Hematopoietic multipotent progenitor cell treated with erythropoietin and hydrocortisone succinate and interleukin-3 and kit ligand, for 15 days (in vitro differentiated cells): ENCODE data around the gene DCLRE1A.

Experiments
- DNase-seq: peaks from one replicate; pipeline ENCODE4 v3.0.0-alpha.2; 2015; ENCODE audit warnings: low spot score

Gene DCLRE1A

DNA sequence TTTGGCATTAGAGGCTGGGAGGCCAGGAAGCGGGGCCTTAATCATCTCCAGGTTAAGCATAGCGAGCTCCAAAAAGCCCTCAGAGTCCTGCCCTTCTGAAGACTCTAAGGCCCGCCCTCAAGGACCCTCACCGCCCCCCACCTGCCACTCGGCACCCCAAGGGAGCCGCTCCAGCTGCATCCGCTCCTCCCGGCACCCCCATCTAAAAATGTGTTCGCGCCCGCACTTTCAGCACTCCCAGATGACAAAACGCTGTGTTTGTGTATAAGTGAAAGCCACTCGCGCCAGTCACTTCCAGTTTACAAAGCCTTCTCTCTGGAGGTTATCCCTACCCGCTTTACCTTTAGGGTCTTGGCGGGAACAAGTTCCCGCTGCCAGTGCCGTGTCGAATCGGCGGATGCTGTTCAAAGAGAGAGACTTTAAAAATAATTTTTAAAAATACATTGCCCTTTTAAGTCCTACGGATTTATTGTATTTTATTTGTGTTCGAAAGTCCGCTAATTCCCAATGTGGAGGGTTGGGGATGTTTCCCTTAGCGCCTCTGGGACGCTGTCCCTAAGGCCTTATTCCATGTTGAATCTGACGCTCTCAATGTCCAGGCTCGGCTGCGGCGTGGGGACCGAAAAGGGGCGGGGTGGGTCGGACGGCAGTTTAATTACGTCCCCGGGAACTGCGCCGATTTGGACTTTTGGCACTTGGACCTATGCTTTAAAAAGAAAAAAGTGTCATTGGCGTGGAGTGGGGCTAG lies at the start of gene DCLRE1A, which contains the start of gene NHLRC2:
Gene DCLRE1A (minus strand): TSS at position 70 of the 748 bp plus-strand sequence. CDS start 900 bp downstream, outside the sequence.
Gene NHLRC2 (plus strand): TSS at position 649 of the 748 bp plus-strand sequence. CDS start 212 bp downstream, outside the sequence.
- DNase-seq, result peak; percentile 79

- DNase-seq, result no peak
Observed at GRCh38 chr10:113899952-113900598, 46.2 kb upstream of the DCLRE1A start.

GRCh38 chr10:113897693-113898618 lies 44.1 kb upstream of the DCLRE1A start:
- peak; percentile 24 for DNase-seq

DNA sequence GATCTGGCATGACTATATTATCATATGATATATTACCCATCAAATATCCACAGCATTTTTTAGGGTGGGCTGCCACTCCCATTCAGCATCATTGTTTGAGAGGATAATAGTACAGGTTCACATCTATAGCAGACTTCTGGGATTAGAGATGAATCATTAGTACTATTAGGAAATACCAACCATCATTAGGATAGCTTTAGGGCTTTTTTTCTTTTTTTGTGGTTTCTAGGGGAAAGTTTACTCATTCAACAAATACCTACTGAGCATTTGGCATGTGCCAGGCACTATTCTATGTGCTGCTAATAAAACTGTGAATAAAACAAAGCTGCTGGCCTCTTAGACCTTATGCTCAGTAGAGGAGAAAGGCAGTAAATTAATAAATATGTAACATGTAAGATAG lies 41.1 kb upstream of the DCLRE1A start:
- no peak for DNase-seq

GRCh38 chr10:113894581-113894980 lies 40.7 kb upstream of the DCLRE1A start:
- no peak for DNase-seq

DNA sequence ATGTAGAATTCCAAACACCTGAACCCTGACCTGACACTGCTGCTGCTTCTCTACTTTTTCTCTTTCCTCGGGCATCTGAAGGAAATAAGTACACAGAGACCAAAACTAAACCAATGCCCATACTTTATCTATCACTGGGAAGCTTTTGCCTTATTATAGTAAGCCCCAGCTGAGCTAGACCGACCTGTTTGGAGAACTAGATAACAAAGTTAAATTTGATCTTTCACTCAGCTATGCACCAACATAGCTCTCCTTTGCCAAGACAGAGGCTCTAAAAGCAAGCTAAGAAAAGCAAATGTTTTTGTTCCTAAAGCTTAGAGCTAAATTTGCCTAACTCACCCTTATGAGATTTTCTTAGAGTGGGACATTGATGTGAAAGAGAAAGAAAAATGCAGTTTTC lies 39.7 kb upstream of the DCLRE1A start:
- no peak for DNase-seq

GRCh38 chr10:113891476-113891875 lies 37.6 kb upstream of the DCLRE1A start:
- DNase-seq, result no peak

- no peak for DNase-seq
Observed at GRCh38 chr10:113890769-113891168, 36.9 kb upstream of the DCLRE1A start.

- DNase-seq, result no peak
Observed at GRCh38 chr10:113889911-113890310, 36.0 kb upstream of the DCLRE1A start.

GRCh38 chr10:113882240-113882639 lies 28.4 kb upstream of the DCLRE1A start:
- DNase-seq, result no peak

- no peak for DNase-seq
Observed at GRCh38 chr10:113880236-113880635, 26.4 kb upstream of the DCLRE1A start.

DNA sequence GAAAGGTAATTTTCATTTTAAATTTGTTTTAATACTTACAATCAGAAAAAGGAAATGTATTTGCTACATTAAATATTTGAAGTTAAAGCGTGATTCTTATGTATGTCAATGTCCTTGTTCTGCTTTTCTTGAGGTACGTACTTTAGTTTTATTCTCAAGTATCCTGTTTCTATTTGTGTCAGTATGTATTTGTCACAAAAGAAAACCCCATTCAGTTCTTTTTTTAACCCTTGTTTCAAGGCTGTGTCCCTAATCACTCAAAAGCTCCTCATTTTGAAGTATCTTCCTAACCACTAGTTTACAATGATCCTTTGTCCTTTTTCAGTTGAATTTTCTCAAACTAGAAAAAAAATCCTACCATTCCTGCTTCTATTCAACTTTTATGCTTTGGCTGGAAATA lies 25.8 kb upstream of the DCLRE1A start:
- no peak for DNase-seq

DNA sequence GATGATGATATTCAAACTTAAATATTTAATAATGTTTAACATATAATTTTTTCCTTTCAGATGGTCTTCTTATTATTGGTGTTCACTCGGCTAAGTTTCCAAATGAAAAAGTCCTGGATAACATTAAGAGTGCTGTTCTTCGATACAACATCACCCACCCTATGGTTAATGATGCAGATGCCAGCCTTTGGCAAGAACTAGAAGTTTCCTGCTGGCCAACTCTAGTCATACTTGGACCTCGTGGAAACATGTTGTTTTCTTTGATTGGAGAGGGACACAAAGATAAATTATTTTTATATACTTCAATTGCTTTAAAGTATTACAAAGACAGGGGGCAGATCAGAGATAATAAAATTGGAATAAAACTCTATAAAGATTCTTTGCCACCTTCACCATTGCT lies 22.6 kb upstream of the DCLRE1A start:
- DNase-seq, result no peak

DNA sequence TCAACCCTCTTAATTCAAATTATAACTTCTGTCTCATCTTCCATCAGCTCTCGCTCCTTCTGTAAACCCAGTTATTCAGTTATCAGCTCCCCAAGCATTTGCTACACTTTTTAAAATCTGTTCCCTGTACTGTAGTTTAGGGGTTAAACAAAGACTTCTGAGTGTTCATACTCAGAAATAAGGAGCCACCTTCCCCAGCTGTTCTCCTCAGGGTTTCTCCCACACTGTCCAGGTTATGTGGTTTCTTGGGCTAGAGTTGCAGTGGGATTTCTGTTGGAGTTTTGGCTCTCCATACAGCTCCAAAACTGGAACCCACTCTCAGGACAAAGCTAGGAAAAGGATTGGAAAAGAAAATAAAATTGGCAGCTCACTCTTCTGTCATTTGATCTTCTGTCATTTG lies 21.3 kb upstream of the DCLRE1A start:
- DNase-seq, result no peak

DNA sequence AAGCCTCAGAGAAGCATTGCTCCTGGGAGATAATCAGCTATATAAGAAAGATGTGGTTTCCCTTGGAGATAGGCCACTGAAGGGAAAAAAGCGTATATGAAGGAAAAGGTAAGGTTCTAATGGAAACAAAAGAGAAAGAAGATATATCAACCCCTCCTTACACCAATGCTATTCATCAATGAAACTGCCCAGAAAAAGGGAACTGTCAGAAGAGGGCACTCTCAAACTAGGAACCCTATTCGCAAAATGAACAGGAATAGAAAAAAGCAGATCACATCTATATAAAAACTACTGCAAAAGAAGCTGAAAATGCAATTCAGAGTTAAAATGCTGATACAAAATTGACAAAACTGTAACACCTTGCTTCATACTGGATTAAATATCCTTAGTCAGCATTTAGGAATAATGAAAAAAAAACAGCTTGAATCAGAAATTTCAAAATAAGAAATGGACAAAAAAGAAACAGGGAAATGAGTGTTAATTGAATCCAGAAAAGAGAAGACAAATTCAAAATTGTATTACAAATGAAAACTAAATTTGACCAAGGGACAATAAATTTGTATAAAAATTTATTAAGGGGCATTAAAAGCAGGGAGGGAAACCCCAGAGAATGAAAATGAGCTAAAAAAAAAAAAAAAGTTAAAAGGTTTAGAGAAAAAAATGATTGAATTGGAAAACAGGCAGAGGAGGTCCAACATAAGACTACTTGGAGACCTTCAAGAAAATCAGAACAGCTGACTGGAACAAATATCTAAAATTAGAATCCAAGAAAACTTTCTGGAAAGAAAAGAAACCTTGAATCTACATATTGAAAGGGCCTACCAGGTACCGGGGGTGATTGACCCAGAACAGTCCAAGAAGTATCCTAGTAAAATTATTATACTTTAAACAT lies 18.5 kb upstream of the DCLRE1A start:
- no peak for DNase-seq

DNA sequence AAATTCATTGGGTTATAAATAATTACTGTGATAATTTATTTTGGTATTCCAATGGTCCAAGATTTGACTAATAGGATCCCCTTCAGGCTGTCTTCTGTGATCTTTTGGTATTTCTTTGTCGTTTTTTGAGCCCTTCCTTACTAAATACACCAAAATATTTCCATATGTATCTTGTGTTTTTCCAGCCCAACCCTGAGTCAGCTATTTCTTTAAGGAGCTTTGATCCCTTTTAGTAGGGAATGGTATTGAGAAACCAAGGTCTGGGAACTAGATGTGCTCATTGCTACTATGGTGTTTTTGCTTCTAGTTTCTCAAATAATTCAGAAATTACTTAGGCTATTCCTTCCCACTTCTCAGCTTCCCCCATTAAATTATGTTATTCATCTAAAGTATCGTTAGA lies 15.9 kb upstream of the DCLRE1A start:
- DNase-seq, result no peak

GRCh38 chr10:113867904-113868303 lies 14.0 kb upstream of the DCLRE1A start:
- no peak for DNase-seq

DNA sequence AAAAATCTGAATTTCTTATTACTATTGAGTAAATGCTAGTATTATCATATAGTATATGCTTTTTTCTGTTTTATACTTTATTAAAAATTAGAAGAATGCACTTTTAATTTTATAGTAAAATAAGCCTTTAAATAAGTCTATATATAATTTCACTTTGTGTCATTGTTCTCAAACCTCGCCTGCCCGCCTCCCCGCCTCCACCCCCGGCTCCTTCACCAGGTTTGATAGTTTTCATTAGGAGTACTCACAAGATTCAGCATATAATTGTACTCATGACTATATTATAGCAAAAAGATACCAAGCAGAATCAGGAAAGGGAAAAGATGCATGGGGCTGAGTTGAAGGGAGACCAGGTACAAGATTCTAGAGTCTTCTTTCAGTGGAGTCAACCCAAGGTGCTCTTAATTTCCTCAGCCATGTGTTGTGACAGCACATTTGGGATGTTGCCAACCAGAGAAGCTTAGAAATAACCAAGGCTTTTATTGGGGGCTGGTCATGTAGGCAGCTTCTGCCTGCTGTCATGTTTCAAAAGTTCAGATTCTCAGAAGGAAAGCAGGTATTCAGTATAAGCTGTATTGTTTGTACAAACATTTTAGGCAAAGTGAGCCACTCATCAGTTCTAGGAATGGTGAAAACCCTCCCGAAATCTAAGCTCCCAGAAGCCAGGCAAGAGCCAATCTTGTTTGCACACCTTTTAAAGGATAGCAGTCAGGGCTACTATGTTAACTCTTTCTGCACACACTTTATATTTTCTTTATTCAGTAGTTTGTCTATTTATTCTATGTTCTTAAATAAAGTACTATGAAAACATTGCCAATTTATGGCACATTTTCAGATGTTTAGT lies 12.9 kb upstream of the DCLRE1A start:
- DNase-seq, result peak; percentile 46

DNA sequence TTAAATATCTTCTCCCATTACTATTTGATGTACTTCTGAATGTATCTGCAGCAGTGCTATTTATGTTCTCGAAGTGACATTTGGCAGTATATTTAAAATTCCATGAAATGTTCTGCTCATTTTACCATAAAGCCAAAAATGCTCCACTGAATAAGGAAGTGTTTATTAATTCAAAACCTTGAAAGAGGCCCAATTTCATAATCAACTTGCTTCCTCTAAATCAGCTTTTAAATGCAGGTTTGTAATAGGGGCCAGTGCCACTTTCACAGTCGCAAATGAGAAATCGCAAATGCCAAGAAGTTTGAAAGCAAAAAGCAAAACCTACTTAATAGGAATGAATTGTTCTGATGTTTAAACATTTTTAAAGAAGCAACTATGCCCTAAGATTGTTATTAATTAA lies 12.0 kb upstream of the DCLRE1A start:
- no peak for DNase-seq

DNA sequence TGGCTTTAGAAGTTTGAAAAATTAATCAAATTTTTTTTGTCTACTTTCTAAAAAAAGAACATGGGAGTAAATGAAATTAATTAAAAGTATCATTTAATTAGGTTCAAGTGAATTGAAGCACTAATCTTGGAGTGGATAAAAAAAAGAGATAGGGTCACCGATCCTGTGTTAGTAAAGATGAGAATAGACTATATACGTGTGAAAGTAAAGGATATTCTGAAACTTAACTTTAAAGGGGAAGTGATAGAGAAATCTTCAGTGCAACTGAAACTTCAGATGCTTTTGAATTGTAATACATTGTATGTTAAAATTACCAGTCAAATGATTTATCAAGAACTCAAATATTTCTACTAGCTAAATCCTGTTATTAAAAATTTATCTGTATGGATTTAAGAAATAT lies 5.4 kb upstream of the DCLRE1A start:
- no peak for DNase-seq

GRCh38 chr10:113858541-113858940 lies 4.7 kb upstream of the DCLRE1A start:
- DNase-seq, result peak; percentile 64
